HepG2 (cell line): ENCODE data around the gene SLC48A1. TPM values are rescaled to one million over a fixed set of nuclear protein-coding genes. Genes with fewer than 3 reads are reported as not detected.
A peak's percentile ranks its signal among the peaks of the same experiment; 100 is the strongest.

ENCODE experiments used
- ARID5B ChIP-seq: IDR thresholded peaks from 2 replicates; pipeline ENCODE4 v1.4.0; 2020; ENCODE audit warnings: mild to moderate bottlenecking, missing genetic modification reagents
- EED ChIP-seq: sonication (generic); formaldehyde crosslinking; IDR thresholded peaks from 2 replicates; pipeline ENCODE4 v1.5.0; 2020; ENCODE audit warnings: mild to moderate bottlenecking, missing genetic modification reagents
- ELF1 ChIP-seq: sonication (generic); formaldehyde crosslinking; IDR thresholded peaks from 2 replicates; pipeline ENCODE4 v1.4.0; 2020; ENCODE audit warnings: missing genetic modification reagents
- FOXA1 ChIP-seq, 2 experiments: fragments of 450-650 bp in 1 of 2; sonication (generic) in 1 of 2; formaldehyde crosslinking in 1 of 2; IDR thresholded peaks; 2 replicates each; pipeline versions ENCODE4 v1.4.0 to v1.6.1; 2016 to 2020; ENCODE audit warnings: missing genetic modification reagents in 1 of 2
- FOXA3 ChIP-seq: IDR thresholded peaks from 2 replicates; pipeline ENCODE4 v1.6.1; 2016; ENCODE audit warnings: missing genetic modification reagents, missing compliant biosample characterization
- FOXP1 ChIP-seq, 2 experiments: fragments of 450-650 bp in 1 of 2; IDR thresholded peaks; 2 replicates each; pipeline ENCODE4 v1.6.1; 2017 to 2018; ENCODE audit warnings: antibody characterized with exemption in 1 of 2
- FOXP4 ChIP-seq: sonication (generic); formaldehyde crosslinking; IDR thresholded peaks from 2 replicates; pipeline ENCODE4 v1.4.0; 2020; ENCODE audit warnings: missing genetic modification reagents
- GATAD2A ChIP-seq: IDR thresholded peaks from 2 replicates; pipeline ENCODE4 v1.6.1; 2016
- NCOA2 ChIP-seq: sonication (generic); formaldehyde crosslinking; IDR thresholded peaks from 2 replicates; pipeline ENCODE4 v1.8.0; 2022; ENCODE audit warnings: inconsistent platforms
- NRL ChIP-seq: sonication (generic); formaldehyde crosslinking; IDR thresholded peaks from 2 replicates; pipeline ENCODE4 v1.5.0; 2020; ENCODE audit warnings: missing genetic modification reagents, mild to moderate bottlenecking, moderate library complexity, borderline replicate concordance
- PHF21A ChIP-seq: sonication (generic); formaldehyde crosslinking; IDR thresholded peaks from 2 replicates; pipeline ENCODE4 v1.5.0; 2020; ENCODE audit warnings: mild to moderate bottlenecking, missing genetic modification reagents
- PITX1 ChIP-seq: sonication (generic); formaldehyde crosslinking; IDR thresholded peaks from 2 replicates; pipeline ENCODE4 v1.5.1; 2020; ENCODE audit warnings: mild to moderate bottlenecking, missing genetic modification reagents
- RARA ChIP-seq: IDR thresholded peaks from 2 replicates; pipeline ENCODE4 v1.6.1; 2016; ENCODE audit warnings: missing genetic modification reagents, missing compliant biosample characterization
- SAP130 ChIP-seq: IDR thresholded peaks from 2 replicates; pipeline ENCODE4 v1.6.1; 2016; ENCODE audit warnings: low read depth
- SMAD1 ChIP-seq: sonication (generic); formaldehyde crosslinking; IDR thresholded peaks from 2 replicates; pipeline ENCODE4 v1.4.0; 2020; ENCODE audit warnings: missing genetic modification reagents, low read depth, mild to moderate bottlenecking, borderline replicate concordance
- SNAI1 ChIP-seq: sonication (generic); formaldehyde crosslinking; IDR thresholded peaks from 2 replicates; pipeline ENCODE4 v1.5.0; 2020; ENCODE audit warnings: mild to moderate bottlenecking, missing genetic modification reagents, borderline replicate concordance
- SOX13 ChIP-seq, 3 experiments: fragments of 450-650 bp in 1 of 3; sonication (generic) in 1 of 3; formaldehyde crosslinking in 1 of 3; IDR thresholded peaks in 2 of 3; conservative IDR thresholded peaks in 1 of 3; 2 replicates each; pipeline versions ENCODE4 v1.5.0 to v1.6.1; 2016 to 2020; ENCODE audit warnings: antibody characterized with exemption in 1 of 3, mild to moderate bottlenecking in 1 of 3, missing compliant biosample characterization in 1 of 3, missing genetic modification reagents in 1 of 3, moderate library complexity in 1 of 3
- SRSF4 ChIP-seq: fragments of 200-400 bp; formaldehyde crosslinking; IDR thresholded peaks from one replicate; pipeline ENCODE4 v1.6.1; 2018; ENCODE audit warnings: mild to moderate bottlenecking, low read depth, low read length, moderate library complexity; ENCODE audit not compliant: poor library complexity, severe bottlenecking
- THAP8 ChIP-seq: sonication (generic); formaldehyde crosslinking; IDR thresholded peaks from 2 replicates; pipeline ENCODE4 v1.5.1; 2020; ENCODE audit warnings: missing genetic modification reagents, mild to moderate bottlenecking, borderline replicate concordance
- THYN1 ChIP-seq: sonication (generic); formaldehyde crosslinking; IDR thresholded peaks from 2 replicates; pipeline ENCODE4 v1.8.1; 2023; ENCODE audit warnings: low read depth, mild to moderate bottlenecking, moderate library complexity, missing genetic modification reagents, borderline replicate concordance
- ZBTB7B ChIP-seq: sonication (generic); formaldehyde crosslinking; IDR thresholded peaks from 2 replicates; pipeline ENCODE4 v1.4.0; 2020; ENCODE audit warnings: missing genetic modification reagents
- ZNF263 ChIP-seq: sonication (generic); formaldehyde crosslinking; IDR thresholded peaks from 2 replicates; pipeline ENCODE4 v1.4.0; 2020; ENCODE audit warnings: missing genetic modification reagents
- ZNF670 ChIP-seq: sonication (generic); formaldehyde crosslinking; IDR thresholded peaks from 2 replicates; pipeline ENCODE4 v1.8.0; 2022; ENCODE audit warnings: mild to moderate bottlenecking, missing genetic modification reagents, borderline replicate concordance
- ZNF776 ChIP-seq: sonication (generic); formaldehyde crosslinking; IDR thresholded peaks from 2 replicates; pipeline ENCODE4 v1.4.0; 2020; ENCODE audit warnings: mild to moderate bottlenecking, missing genetic modification reagents
- ZNF879 ChIP-seq: sonication (generic); formaldehyde crosslinking; IDR thresholded peaks from 2 replicates; pipeline ENCODE4 v1.8.1; 2023; ENCODE audit warnings: missing genetic modification reagents
- polyA plus RNA-seq, 8 experiments: library from polyadenylated mRNA; depleted of rRNA in 3 of 8; stranded (reverse) in 7 of 8; unstranded in 1 of 8; fragments of >200 nt; fragmentation: Illumina TruSeq in 4 of 8; extraction: Trizol in 4 of 8; gene quantifications; 2 replicates each; pipeline versions ENCODE4 v1.2.1 to v1.2.3, GENCODE V29; 2011 to 2016; ENCODE audit warnings: low read depth in 4 of 8, missing spikeins in 1 of 8, mixed read lengths in 1 of 8; ENCODE audit not compliant: insufficient read depth in 1 of 8
- total RNA-seq, 5 experiments: library from RNA; depleted of rRNA; stranded (reverse); fragments of >200 nt; fragmentation: Illumina TruSeq; extraction: Trizol; gene quantifications; 2 replicates each; pipeline ENCODE4 v1.2.3, GENCODE V29; 2016; ENCODE audit warnings: low read depth in 1 of 5

The SLC48A1 gene
- total and polyA plus RNA-seq, 2 of the 13 experiments (the other 11 are each of a cell fraction or from before 2014, with no cell fraction given) = 2.2 to 3.7 TPM

- peak; percentile 35; the same call in 1 of the 2 replicates for TF ChIP-seq SAP130 (CRISPR knock-in tag)
- peak; percentile 18; the same call in 1 of the 2 replicates for TF ChIP-seq ARID5B (CRISPR knock-in tag)
- no peak for TF ChIP-seq SNAI1 (CRISPR knock-in tag)
- no peak for TF ChIP-seq SMAD1 (CRISPR knock-in tag)
- no peak for TF ChIP-seq FOXP1 (IDR thresholded peaks at IDR 0.05)
- 0 out of 2 replicates have a peak, but pooled peaks have one; percentile 22 for TF ChIP-seq FOXP1 (CRISPR knock-in tag; IDR thresholded peaks at IDR 0.05)
- no peak for TF ChIP-seq ZNF776
- TF ChIP-seq PITX1 (CRISPR knock-in tag) = peak; percentile 53; the same call in 1 of the 2 replicates
- TF ChIP-seq GATAD2A (CRISPR knock-in tag) = peak; percentile 43
- peak; percentile 84 for TF ChIP-seq ZNF263 (CRISPR knock-in tag)
- no peak for TF ChIP-seq THAP8 (CRISPR knock-in tag)
- TF ChIP-seq ZBTB7B = no peak
- TF ChIP-seq NCOA2 = peak; percentile 30; the same call in 1 of the 2 replicates
- 0 out of 2 replicates have a peak, but pooled peaks have one; percentile 28 for TF ChIP-seq PHF21A (CRISPR knock-in tag)
- TF ChIP-seq THYN1 (CRISPR knock-in tag) = no peak
- no peak for TF ChIP-seq SOX13 (IDR thresholded peaks at IDR 0.05)
- TF ChIP-seq SOX13 (CRISPR knock-in tag; conservative IDR thresholded peaks at IDR 0.05 in 1 of 2, IDR thresholded peaks at IDR 0.05 in 1 of 2) = peak in 1 of 2 experiments; percentile 46; a peak in 1 of 4 replicates
- TF ChIP-seq ELF1 (CRISPR knock-in tag) = no peak
- peak; percentile 28; the same call in 1 of the 2 replicates for TF ChIP-seq FOXP4 (CRISPR knock-in tag)
- TF ChIP-seq ZNF670 (CRISPR knock-in tag) = no peak
- no peak for TF ChIP-seq ZNF879
- no peak for TF ChIP-seq FOXA1 (IDR thresholded peaks at IDR 0.05)
- TF ChIP-seq FOXA1 (CRISPR knock-in tag; IDR thresholded peaks at IDR 0.05) = peak; percentile 66
- TF ChIP-seq FOXA3 = peak; percentile 71
- no peak for TF ChIP-seq SRSF4
- peak; percentile 34; the same call in 1 of the 2 replicates for TF ChIP-seq RARA
- no peak for TF ChIP-seq EED (CRISPR knock-in tag)
- TF ChIP-seq NRL (CRISPR knock-in tag) = no peak
Observed at GRCh38 chr12:47768323-47768811, 4.7 kb upstream of the SLC48A1 start (continued).
